NCI-H1048 (cell line): ENCODE data around the gene AACS.
"Not testable (repeated sequence)": the region's sequence is repeated elsewhere in the genome, so short reads cannot be mapped to it uniquely, and the experiment has no call there.

Experiments used
- DNase-seq: peaks from one replicate; lab custom pipeline; 2025; lab: John Stamatoyannopoulos, UW

Gene AACS

DNA sequence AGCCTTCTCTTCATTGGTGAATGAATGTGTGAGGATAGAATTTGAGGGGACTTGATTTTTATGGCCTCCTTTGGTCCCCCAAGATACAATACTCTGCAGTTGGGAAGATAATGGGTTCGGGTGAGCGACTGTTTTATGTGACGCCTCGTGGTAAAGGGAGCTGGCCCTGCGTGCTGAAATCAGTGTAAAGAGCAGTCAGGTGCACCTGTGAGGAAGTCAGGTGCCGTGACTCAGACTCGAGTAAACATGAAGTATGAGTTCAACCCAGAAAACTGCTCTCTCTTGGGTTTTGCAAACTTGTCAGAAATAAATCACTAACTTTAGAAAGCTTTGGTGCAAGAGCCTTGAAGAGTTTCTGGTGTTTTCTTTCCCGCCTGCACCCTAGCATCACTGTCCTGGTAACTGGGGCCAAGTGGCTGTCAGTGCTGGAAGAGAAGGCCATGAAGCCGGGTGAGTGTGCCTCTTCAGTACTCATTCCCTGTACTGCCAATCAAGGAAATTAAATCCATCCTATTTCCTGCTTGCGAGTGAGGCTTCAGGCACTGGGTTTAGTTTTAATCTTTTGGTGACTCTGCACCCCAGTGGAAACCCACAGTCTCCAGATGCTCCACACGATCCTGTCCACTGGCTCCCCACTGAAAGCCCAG lies 59.2 kb downstream of the AACS start:
- DNase-seq, result no peak

DNA sequence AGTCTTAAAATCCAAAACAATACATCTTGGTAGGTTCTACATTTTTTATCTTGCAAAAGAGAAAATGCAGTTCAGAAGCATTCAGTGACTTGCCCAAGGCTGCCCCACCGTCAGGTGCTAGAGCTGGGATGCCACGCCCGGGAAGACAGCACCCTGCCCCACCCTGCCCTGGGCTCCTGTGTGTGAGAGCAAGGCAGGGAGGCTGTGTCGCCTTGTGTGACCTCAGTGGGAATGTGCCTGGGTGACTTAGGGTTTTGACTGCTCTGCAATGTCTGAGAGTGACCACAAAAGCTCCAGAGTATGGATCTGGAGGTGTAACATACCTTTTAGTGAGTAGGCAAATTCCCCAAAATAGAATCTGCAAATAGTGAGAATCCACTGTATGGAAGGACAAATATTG lies 60.0 kb downstream of the AACS start:
- no peak for DNase-seq

DNA sequence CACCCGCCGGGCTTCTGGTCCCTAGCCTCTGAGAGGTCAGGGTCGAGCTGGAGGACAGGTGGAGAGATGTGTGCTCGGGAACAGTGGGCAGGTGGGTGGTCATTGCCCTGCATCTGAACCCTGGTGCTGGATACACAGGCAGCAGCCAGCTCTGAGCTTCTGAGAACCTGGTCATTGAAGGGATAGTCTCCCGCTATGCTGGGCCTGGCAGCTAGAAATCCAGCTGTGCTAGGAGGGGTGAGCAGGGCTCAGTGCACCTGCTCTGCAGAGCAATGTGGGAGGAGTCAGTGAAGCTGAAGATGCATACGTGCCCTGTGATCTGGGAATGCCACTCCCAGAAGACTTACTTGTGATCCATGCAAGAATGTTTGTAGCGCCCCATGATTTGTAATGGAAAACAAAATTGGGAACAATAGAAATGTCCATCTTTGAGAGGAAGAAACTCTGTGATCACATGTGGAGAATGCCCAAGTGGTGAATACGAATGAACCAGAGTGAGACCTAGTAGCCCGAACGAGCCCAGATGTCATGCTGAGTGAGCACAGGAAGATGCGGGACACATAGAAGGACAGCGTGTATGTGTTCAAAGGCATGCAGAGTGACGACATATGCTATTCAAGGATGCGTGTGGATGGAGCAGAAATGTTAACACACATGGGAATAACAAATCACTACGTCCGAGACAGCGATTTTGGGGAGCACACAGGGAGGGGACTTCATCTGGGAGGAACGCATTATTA lies 63.4 kb downstream of the AACS start:
- no peak for DNase-seq

DNA sequence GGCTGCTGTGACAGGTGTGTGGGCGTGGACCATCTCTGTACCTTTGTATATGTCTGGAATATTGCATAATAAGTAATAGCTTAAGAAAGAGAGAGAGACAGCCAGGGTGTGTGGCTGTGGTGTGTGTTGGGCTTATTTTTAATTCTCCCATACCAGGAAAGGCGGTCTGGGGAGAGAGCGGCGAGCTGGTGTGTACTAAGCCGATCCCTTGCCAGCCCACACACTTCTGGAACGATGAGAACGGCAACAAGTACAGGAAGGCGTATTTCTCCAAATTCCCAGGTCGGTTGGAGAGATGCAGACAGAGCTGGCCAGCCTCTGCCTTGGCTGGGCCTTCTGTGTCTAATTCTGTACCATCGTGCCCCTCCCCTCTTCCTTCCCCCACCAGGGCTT lies 63.9 kb downstream of the AACS start:
- DNase-seq, result no peak

DNA sequence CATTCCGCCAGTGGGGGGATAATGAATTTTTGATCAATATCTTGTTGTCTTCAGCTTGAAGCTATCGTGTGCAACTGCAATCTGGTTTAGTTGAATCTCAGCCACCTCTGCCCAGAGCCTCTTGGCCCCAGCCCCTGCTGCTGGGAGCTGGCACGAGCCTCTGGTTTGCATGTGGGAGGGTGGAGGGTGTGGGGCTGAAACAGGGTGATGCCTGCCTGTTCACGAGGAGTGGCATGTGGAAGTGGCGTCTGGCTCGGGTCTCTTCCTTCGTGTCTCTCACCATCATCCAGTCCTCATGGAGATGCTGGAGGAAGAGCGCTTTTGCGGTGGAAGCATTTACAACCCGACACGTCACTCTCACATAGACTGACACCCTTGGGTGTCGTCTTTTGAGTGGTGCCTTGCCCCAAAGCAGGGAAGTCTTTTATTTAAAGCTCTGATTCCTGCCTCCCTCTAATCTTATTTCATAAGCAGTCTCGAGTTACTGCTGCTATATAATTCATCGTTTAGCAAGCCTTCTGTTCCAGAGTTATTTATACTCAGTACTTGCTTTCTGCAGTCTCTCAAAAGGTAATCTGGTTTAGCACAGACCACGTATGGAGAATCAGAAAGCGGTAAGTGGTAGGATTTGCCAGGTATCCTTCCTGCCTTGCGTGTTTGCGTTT lies 64.5 kb downstream of the AACS start:
- DNase-seq, result no peak

DNA sequence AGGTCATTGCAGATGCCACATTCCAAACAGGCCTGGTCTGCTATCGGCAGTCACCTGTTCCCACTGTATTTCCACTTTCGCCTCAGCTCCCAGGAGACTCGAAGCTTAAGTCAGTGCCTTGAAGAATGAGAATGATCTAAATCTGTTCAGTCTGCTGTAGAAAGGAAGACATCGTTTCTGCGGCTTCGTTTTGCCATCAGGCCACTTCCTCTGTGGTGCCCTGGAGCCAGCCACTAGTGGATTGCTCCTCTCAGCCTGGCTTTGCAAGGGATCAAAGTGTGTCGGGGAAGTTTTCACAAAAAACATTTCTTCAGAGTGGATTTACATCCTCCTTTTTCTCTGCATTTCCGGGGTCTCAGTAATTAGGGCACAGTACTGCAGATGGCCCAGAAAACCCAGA lies 66.7 kb downstream of the AACS start:
- DNase-seq, result no peak

DNA sequence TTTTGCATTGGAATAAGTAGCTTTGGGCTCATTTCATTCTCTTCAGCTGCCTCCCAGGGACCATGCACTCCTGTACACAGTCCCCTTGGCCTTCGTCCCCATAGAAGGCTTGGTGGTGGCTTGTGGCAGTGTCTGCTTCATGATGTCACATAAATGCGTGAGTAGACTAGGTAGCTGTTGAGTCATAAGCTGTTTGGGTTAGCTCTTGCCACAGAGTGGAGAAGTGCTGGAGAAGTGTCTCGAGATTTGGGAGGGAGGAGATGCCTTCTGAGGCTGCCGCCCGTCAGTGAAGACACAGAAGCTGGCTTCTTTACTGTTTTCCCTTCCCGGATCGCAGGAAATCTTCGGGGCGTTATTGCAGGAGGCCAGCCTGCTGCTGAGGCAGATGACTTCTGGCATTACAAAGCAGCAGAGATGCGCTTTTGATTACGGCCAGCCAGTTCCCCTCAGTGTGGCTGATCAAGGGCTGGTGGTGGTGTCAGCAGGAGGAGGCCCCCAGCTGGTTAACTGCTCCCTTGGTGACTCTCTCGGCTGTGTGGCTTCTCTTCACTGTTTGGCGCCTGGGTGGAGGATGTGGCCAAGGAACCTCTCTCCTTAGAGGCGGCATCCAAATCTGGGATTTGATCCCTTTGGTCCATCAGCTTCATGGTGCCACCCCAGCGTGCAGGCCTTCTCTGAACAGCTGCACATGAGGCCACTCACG lies 67.6 kb downstream of the AACS start:
- DNase-seq, result no peak

DNA sequence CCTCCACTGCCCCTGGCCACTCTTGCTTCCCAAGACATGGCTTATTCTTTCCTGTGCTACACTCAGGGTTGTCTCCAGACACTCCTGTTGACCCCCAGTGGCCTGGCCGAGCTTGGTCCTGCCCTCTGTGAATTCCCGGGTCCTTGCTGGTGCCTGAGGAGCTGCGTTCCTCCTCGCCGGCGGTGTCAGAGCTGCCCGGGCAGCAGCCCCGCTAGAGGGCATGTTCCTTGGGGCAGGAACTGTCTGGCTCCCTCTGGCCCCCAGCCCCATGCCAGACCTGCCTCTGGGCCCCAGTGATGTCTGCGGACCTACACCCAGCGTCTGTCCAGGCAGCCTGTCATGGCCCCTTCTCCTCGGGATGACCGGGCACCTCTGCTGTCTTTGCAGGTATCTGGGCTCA lies 68.4 kb downstream of the AACS start:
- DNase-seq, result no peak

DNA sequence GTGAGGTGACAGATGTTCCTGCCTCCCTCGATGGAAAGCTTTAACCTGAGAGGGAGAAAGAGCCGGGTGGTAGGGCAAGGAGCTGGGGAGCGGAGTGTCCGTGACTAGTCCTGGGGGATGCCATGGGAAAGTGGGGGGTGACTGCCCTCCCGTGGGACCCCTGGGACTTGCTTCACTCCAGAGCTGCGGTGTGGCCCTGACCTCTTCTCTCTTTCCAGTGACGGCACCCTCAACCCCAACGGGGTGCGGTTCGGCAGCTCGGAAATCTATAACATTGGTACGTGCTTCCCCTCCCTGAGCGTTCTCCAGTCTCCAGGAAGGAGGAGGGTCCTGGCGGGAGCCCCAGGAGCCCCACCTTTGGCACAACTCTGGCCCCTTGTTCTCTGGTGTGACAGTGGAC lies 69.3 kb downstream of the AACS start:
- no peak for DNase-seq

DNA sequence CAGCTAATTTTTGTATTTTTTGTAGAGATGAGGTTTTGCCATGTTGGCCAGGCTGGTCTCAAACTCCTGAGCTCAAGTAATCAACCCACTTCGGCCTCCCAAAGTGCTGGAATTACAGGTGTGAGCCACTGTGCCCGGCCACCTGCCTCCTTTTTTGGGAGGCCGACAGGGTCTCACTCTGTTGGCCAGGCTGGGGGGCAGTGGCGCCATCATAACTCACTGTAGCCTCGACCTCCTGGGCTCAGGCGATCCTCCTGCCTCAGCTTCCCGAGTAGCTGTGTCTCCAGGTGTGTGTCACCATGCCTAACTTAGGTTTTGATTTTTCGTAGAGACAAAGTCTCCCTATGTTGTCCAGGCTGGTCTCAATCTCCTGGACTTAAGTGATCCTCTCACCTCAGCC lies 70.7 kb downstream of the AACS start:
- DNase-seq, result no peak

DNA sequence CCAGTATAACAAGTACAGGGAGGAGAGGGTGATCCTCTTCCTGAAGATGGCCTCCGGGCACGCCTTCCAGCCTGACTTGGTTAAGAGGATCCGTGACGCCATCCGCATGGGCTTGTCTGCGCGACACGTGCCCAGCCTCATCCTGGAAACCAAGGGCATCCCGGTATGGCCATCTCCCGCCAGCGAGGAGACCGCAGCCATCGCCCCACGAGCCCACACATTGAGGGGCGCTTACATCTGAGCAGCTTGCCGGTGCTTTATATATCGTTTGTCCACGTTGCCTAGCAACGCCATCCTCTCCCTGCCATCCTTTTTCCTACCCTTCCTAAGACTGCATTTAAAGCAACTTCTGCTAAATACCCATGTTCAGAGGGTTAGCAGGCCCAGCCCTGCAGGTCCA lies 71.5 kb downstream of the AACS start:
- DNase-seq, result no peak

DNA sequence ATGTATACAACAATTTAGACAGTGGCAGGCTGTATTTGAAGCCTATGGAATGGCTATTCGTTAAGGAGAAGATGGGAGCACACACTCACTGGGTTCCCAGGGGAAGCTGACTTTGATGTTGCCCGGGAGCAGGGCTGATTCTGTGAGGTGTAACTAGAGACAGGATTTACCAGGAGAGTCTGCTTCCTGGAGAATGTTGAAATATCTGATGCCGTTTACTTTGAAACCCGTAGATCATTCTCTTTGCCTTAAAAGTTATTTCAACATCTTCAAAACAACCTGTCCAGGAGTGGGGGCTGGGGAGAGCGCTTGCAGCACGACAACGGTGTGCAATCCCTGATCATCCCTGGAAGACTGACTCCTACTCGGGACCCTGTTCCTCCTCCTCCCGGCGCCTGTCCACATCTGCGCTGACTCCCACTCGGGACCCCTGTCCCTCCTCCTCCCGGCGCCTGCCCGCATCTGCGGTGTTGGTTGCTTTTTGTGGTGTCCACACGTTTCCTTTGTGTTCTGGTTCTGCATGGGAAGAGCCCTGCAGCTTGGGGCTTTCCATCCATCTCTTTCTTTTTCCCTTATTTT lies 72.6 kb downstream of the AACS start:
- no peak for DNase-seq

DNA sequence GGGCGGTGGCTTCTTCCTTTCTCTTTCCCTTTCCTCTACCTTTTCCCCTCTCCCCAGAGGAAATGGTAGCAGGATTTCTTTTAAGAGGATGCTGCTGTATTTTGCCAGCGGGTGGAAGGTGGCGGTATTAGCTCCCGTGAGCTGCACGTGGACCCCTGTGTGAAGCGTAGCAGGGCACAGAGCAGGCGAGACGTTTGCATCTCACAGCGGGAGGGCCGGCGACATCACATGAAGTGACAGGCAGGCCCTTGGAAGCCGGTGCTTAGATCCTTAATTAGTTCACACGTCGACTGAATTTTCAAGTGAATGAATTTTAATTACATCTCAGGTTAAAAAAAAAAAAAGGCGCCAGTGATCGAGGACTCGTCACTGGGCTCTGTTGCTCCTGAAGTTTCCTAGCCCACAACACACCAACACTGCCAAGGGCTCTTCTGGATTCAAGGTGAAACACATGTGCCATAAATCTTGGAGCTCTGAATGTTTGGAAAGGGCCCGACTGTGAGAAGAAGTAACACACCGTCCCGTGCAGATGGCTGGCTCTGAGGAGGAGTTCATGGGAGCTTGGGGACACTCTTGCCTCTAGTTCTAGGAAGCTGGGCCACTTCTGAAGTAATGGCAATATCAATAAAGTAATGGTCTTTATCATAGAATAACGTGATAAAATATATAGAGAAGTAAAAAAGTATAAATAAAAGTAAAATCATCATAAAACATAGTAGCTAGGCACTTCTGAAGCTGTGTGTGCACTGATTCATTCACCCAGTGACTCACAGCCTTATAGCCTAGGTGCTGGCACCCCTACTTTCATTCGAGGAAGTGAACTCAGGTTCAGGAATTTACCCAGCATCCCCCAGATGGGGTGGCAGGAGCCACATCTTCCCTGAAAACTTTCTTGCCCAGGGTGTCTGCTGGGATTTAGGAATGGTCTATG lies 75.3 kb downstream of the AACS start:
- DNase-seq, result no peak

DNA sequence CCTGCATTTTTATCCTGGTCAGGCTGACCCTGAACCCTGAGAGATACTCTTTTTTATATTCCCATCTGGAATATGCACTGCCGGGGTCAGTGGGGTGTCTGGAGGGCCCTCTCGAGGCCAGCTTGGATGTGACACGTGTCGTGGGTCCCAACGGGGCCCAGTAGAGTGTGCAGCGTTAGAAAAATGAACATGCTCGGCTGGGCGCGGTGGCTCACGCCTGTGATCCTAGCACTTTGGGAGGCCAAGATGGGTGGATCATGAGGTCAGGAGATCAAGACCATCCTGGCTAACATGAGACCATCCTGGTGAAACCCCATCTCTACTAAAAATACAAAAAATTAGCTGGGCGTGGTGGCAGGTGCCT lies 76.0 kb downstream of the AACS start:
- not testable (repeated sequence) for DNase-seq

DNA sequence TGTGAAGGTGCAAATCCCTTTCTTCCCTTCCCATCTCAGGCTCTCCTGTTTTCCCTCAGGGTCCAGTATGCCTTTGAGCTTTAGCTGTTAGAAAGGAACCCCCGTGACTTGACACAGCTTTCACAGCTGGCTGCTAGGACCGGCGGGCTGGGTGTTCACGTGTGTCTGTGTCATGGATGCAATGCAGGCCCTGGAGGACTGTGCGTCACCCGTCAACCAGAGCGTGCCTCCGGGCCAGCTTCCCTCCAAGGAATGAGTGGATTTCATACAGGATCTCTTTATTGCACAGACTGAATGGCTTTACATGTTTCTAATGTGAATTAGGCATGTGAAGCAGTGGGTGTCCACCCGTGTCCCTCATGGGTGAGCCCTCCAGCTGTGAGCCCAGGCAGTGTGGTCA lies 77.4 kb downstream of the AACS start:
- no peak for DNase-seq

DNA sequence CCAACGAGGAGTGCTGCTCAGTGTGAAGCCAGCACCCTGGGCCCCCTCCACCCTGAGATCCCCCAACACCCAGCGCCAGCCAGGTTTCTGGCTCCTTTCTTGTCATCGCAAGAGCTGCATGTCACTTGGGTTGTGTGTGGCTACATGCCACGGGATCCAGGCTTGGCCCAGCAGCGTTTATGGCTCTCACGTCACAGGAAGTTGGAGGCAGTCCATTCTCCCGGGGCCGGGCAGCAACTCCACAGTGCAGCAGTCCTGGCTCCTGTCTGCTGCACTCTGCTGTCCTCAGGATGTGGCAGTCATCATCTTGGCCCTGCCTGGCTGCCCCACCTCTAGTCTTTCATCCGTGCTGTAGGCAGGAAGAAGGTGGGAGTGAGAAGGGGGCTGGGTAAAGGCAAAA lies 78.3 kb downstream of the AACS start:
- DNase-seq, result no peak

DNA sequence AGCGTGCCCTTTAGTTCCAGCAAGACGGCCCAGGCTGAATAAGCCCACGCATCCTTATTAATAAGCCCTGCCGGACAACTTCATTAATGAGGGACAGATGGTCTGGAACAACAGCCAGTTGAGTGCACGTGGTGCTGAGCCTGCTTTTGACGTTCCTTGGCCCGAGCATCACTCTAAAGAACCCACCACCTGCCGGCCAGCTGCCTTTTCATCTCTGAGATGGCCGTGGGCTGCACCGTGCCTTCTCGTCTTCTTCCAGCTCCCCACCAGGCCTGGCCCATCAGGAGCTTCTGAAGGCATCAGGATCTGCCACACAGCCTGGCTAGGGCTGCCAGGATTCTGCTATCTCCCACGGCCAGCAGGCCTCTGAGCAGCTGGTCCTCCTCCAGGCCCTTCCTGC lies 80.0 kb downstream of the AACS start:
- no peak for DNase-seq

DNA sequence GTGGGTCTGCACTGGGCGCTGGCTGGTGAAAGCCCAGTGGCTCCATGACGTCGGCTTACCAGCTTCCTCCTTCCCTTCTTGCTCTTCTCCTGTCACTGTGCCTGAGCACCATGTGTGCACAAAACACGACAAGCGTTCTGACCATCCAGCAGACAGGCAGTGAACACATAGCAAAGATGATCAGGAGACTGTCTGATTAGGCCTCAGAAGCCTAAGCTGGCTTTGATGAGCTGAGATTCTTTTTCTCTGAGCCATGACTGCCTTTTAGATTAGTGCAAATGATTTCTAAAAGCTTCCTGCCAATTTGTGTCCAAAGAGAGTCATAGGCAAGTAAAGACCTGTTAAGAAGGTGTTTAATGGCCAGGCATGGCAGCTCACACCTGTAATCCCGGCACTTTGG lies 83.1 kb downstream of the AACS start:
- DNase-seq, result no peak

DNA sequence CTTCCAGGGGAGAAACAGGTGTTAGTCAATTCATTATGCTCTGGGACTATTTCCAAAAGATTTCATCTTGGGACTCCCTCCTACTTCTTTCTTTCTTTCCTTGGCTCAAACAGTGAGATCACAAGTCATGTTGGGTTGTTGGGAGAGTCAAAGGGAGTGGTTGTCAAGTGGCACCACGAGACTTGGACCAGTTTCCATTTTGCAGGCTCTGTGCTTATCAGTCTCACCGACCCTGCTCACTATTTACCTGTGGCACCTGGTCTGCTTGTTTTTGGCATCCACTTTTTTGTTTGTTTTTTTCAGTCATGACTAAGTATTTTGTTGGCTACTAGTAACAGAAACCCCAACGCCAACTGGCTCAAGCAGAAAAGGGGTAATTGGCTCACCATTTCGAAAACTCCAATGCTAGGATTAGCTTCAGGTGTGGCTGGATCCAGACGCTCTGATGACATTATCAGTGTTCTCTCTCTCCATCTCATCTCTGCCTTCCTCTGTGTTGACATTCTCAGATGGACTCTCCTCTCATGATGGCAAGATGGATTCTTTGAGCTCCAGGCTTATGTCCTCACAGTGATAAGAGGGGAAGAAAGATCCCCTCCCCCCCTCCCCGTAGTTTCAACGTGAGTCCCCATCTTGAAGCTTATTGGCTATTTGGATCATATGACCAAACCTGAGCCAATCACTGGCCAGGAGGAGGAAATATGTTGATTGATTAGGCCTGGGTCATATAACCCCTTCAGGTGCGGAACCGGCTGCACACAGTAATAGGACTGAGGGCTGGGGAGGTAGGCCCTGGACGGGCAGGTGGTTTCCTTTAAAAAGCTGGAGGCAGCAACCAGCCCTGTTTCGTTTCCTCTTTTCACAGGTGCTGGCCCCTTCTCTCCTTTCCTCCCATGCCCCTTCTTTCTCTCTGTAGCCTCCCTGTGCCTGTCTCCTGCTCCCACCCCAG lies 84.2 kb downstream of the AACS start:
- no peak for DNase-seq

DNA sequence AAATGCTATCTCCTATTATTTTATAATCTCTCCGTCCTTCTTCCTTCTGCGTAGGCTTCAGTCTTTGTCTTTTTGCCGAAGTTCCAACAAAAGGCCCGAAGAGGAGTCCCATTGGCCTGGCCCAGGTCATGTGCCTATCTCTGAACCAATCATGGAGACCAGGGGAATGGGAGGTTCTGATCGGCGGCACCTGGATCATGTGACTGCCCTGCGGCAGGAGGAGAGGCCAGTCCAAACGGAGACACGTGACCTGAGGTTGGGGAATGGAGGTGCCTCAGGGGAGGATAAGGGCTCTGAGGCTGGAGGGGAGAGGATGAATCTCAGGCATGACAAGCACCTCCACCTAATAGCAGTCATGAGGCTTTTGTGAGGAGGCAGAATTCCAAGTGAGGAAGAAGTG lies 86.0 kb downstream of the AACS start:
- no peak for DNase-seq
